Body of pancreas (tissue), 4 donors: ENCODE data around the gene BTG2.
A peak's percentile ranks its signal among the peaks of the same experiment; 100 is the strongest.

ENCODE experiments used
- CTCF ChIP-seq, 7 experiments: fragments of 450-650 bp in 4 of 7; fragments of 200-600 bp in 3 of 7; sonication (generic) in 3 of 7; IDR thresholded peaks; one replicate each; pipeline ENCODE4 v1.5.1; 2016 to 2019; ENCODE audit warnings: antibody characterized with exemption in 7 of 7
- POLR2A ChIP-seq, 3 donors: fragments of 450-650 bp; IDR thresholded peaks; one replicate each; pipeline ENCODE4 v1.6.1; 2016; ENCODE audit warnings: antibody characterized with exemption in 3 of 3, mild to moderate bottlenecking in 2 of 3

GRCh38 chr1:203286161-203286984 is 18.9 kb upstream of the BTG2 start:
- peak in 2 of 3 donors; percentile 13 to 31 for TF ChIP-seq POLR2A (IDR thresholded peaks at IDR 0.05)
- no peak for TF ChIP-seq CTCF (IDR thresholded peaks at IDR 0.05)
